ENCODE measurements around the gene DRG2. TPM values are rescaled to one million over a fixed set of nuclear protein-coding genes. Genes with fewer than 3 reads are reported as not detected.

DRG2 gene
- total and polyA plus RNA-seq, 11 donors: 17.5 to 29.0 (median 21.4) TPM

GRCh38 chr17:18066866-18067265 is 20.9 kb upstream of the DRG2 start:
- H3K36me3 ChIP-seq: peaks cover 0 to 48% (median 40%) of the 10 kb centered on the region in 9 donors
- H3K4me3 ChIP-seq: no peak overlapping the region
- H3K27me3 ChIP-seq: no peaks in the 10 kb centered on the region
- H3K4me1 ChIP-seq: peaks cover 0 to 8% (median 0%) of the 10 kb centered on the region in 12 donors
- no peak overlapping the region for H3K27ac ChIP-seq
- intact Hi-C loops (cut with DNase I): no loop called here
- TF ChIP-seq POLR2A (IDR thresholded peaks at IDR 0.05): no peak
- TF ChIP-seq, protein P1, sequence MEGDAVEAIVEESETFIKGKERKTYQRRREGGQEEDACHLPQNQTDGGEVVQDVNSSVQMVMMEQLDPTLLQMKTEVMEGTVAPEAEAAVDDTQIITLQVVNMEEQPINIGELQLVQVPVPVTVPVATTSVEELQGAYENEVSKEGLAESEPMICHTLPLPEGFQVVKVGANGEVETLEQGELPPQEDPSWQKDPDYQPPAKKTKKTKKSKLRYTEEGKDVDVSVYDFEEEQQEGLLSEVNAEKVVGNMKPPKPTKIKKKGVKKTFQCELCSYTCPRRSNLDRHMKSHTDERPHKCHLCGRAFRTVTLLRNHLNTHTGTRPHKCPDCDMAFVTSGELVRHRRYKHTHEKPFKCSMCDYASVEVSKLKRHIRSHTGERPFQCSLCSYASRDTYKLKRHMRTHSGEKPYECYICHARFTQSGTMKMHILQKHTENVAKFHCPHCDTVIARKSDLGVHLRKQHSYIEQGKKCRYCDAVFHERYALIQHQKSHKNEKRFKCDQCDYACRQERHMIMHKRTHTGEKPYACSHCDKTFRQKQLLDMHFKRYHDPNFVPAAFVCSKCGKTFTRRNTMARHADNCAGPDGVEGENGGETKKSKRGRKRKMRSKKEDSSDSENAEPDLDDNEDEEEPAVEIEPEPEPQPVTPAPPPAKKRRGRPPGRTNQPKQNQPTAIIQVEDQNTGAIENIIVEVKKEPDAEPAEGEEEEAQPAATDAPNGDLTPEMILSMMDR (IDR thresholded peaks at IDR 0.05): no peak
- no peaks in the 10 kb centered on the region for H3K9me3 ChIP-seq
- no peak for DNase-seq
- WGBS, 4 donors: 96 to 97% (median 96%) methylated on average over 4 of the region's 4 CpGs
- no peak for ATAC-seq

DNA sequence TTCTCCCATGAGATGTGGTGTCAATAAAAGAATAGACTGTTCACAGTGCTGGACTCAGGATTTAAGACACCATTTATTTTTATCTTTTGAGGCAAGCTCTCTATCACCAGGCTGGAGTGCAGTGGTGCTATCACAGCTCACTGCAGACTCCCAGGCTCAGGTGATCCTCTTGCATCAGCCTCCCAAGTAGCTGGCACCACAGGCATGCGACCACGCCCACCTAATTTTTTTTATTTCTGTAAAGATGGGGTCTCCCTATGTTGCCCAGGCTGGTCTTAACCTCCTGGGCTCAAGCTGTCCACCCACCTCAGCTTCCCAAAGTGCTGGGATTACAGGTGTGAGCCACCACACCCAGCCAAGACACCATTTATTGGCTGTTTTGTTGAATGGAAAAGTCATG is 18.6 kb upstream of the DRG2 start:
- intact Hi-C loops (cut with DNase I): no loop called here
- H3K4me1 ChIP-seq: peaks cover 0 to 8% (median 0%) of the 10 kb centered on the region in 12 donors
- WGBS, 4 donors: 96 to 100% (median 97%) methylated on average over 2 of the region's 2 CpGs
- no peak overlapping the region for H3K27ac ChIP-seq
- DNase-seq: no peak
- no peaks in the 10 kb centered on the region for H3K27me3 ChIP-seq
- H3K4me3 ChIP-seq: no peak overlapping the region
- no peak for TF ChIP-seq POLR2A (IDR thresholded peaks at IDR 0.05)
- TF ChIP-seq, protein P1 (IDR thresholded peaks at IDR 0.05): no peak
- ATAC-seq: no peak
- H3K9me3 ChIP-seq: no peaks in the 10 kb centered on the region
- peaks cover 0 to 27% (median 18%) of the 10 kb centered on the region in 9 donors for H3K36me3 ChIP-seq

- no peak for TF ChIP-seq POLR2A (IDR thresholded peaks at IDR 0.05)
- TF ChIP-seq, protein P1 (IDR thresholded peaks at IDR 0.05): no peak
- no peaks in the 10 kb centered on the region for H3K27me3 ChIP-seq
- no peak overlapping the region for H3K27ac ChIP-seq
- peaks cover 0 to 8% (median 0%) of the 10 kb centered on the region in 12 donors for H3K4me1 ChIP-seq
- H3K4me3 ChIP-seq: peak overlapping the region in 4 of 12 donors; percentile 10 to 26 (median 13)
- intact Hi-C loops (cut with DNase I): no loop called here
- ATAC-seq (no peak), DNase-seq (no peak)
- WGBS, 4 donors: 25 to 31% (median 29%) methylated on average over 8 of the region's 8 CpGs
- H3K9me3 ChIP-seq: no peaks in the 10 kb centered on the region
- H3K36me3 ChIP-seq: peaks cover 0 to 10% (median 2%) of the 10 kb centered on the region in 9 donors
These were observed 16.8 kb upstream of the DRG2 start for GRCh38 chr17:18070861-18071340.

DNA sequence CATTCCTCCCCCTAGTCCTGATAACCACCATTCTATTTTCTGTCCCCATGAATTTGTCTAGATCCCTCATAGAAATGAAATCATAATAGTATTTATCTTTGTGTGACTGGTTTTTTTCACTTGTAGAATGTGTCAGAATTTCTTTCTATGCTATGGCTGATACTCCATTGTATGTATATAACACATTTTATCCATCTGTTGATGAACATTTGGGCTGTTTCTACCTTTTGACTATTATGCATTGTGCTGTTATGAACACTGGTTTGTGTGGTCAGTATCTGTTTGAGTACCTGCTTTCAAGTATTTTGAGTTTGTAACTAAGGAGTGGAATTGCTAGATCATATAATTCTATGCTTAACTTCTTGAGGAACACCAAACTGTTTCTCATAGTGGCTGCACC is 16.0 kb upstream of the DRG2 start:
- H3K36me3 ChIP-seq: peaks cover 0 to 4% (median 0%) of the 10 kb centered on the region in 9 donors
- no peak overlapping the region for H3K4me3 ChIP-seq
- no peak for ATAC-seq
- intact Hi-C loops (cut with DNase I): no loop called here
- H3K27ac ChIP-seq: no peak overlapping the region
- peaks cover 0 to 8% (median 0%) of the 10 kb centered on the region in 12 donors for H3K4me1 ChIP-seq
- H3K27me3 ChIP-seq: no peaks in the 10 kb centered on the region
- TF ChIP-seq, protein P1 (IDR thresholded peaks at IDR 0.05): no peak
- no peak for TF ChIP-seq POLR2A (IDR thresholded peaks at IDR 0.05)
- H3K9me3 ChIP-seq: no peaks in the 10 kb centered on the region
- no peak for DNase-seq
